Fibroblast of pulmonary artery (primary cell): Measurements from ENCODE around the gene MMP27.

ENCODE experiments used
- DNase-seq: peaks from one replicate; pipeline ENCODE4 v3.0.0-alpha.2; 2010; ENCODE audit warnings: low read depth
- H3K4me3 ChIP-seq: replicated peaks from 2 replicates; pipeline ENCODE4 v1.5.1; 2011; ENCODE audit warnings: low read depth, mild to moderate bottlenecking, control low read depth, low read length, moderate library complexity
- TF ChIP-seq, protein P1 (sequence below): IDR thresholded peaks from 2 replicates; pipeline ENCODE4 v1.5.1; 2011; ENCODE audit warnings: mild to moderate bottlenecking, control low read depth, low read length, inconsistent platforms; ENCODE audit errors: missing control alignments

Gene MMP27

DNA sequence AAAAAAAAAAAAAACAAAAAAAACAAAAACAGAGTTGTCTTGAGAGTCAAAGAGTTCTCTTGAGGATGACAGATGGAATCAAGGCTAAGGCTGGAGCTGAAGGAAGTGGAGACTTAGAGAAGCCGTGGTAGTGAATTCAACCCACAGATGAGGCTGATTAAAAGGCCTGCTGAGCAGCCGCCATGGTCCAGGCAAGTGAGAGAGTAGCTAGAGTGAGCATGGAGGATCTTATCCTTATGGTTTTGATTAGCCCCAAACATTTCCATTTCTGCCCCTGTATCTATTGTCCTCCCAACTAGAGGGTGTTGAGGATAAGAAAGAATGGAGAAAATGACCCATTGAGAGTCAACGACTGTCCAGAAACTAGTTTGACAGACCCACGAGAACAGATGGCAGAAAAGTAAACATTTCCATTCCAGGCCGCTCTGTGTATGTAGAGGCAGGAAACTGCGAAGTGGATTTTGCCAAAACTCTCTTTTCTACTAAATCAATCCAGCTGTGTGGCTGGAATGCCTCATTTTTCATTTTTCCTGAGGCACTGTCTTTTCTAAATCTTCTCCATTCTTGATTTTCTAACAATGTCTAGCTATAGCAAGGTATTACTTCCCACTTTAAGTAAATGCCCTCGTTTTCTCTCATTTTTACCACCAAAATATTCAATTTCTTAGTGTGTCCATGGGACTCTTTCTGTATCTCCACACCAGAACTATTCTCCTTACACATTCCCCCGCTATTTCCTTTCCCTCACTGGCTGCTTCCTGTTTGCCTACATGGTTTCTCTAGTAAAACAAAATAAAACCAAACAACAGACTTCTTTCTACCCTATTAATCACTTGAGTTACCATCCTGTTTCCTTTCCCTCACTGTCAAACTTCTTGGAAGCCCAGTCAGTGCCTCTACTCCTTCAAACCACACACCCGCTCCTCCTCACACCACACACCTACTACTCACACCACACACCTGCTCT, 24.6 kb upstream of the MMP27 start:
- peak; percentile 16 for DNase-seq
- TF ChIP-seq, protein P1, sequence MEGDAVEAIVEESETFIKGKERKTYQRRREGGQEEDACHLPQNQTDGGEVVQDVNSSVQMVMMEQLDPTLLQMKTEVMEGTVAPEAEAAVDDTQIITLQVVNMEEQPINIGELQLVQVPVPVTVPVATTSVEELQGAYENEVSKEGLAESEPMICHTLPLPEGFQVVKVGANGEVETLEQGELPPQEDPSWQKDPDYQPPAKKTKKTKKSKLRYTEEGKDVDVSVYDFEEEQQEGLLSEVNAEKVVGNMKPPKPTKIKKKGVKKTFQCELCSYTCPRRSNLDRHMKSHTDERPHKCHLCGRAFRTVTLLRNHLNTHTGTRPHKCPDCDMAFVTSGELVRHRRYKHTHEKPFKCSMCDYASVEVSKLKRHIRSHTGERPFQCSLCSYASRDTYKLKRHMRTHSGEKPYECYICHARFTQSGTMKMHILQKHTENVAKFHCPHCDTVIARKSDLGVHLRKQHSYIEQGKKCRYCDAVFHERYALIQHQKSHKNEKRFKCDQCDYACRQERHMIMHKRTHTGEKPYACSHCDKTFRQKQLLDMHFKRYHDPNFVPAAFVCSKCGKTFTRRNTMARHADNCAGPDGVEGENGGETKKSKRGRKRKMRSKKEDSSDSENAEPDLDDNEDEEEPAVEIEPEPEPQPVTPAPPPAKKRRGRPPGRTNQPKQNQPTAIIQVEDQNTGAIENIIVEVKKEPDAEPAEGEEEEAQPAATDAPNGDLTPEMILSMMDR: no peak
- no peak overlapping the region for H3K4me3 ChIP-seq

DNA sequence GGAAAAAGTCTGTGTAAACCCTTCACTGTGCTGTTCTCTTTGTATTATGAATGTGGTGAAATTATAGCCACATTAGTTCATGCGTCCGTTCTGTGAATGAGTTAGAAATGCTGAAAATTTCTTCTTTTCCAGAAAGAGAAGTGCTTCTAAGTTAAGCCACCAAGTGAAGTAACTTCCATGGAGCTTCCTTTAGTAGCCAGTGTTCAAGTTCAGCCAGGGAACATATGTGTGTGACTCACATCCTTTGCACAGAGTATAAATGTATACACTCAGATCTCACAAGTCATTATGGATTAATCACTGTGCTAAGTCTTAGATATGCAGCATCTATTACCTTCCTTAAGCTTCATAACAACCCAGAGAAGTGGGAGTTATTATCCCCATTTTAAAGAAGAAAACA, 22.3 kb upstream of the MMP27 start:
- H3K4me3 ChIP-seq: no peak overlapping the region
- TF ChIP-seq, protein P1: no peak
- DNase-seq: peak; percentile 40

DNA sequence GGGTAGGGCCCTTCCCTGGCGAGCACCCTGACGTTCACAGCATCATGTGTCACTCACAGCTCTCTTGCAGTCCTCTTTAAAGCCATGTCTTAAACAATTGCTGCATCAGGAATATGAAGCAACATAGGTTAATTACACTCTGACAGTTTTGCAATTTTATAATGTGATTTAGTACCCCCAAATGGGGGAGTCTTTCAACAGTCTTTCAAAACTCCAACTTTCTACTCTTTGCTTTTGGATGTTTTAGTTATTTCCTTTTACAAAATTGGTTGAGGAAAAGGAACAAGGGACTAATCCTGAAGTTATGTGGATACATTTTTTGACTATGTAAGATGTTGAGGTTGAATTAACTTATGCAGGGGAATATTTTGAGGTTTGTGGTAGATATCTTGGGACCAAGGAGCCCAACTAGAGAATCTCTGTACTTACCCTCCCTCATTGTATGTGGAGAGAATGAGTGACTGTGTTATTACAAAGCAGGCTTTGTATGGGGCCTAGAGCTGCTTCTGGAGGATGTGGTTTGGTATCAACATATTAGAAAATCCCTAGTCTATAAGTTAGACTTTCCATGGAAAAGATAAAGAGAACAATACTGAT, 19.4 kb upstream of the MMP27 start, which contains the start of gene MMP8:
Gene MMP8, minus strand, starts transcription at position 51 of the 597 bp plus-strand sequence. CDS start 99 bp downstream, outside the sequence.
- TF ChIP-seq, protein P1: no peak
- DNase-seq: peak; percentile 11
- H3K4me3 ChIP-seq: no peak within 1 kb of the TSS

DNA sequence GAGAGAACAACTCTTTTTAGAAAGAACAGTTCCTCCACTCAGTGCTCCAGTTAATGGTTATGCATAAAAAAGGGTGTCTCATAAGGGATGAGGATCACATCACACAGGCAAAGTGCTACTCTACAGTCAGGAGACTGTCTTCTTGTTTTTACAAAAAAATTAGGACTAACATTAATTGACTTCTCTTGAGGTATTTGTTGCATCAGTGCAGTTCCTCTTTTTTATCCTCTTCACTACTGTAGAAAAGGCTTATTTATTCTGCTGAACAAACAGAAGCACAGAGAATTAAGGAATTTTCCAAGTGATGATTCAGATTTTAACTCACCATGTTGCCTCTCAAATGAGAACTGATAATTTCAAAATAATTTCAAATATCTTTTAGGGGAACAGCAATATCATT, 17.3 kb upstream of the MMP27 start:
- H3K4me3 ChIP-seq: no peak overlapping the region
- DNase-seq: no peak
- TF ChIP-seq, protein P1: no peak

DNA sequence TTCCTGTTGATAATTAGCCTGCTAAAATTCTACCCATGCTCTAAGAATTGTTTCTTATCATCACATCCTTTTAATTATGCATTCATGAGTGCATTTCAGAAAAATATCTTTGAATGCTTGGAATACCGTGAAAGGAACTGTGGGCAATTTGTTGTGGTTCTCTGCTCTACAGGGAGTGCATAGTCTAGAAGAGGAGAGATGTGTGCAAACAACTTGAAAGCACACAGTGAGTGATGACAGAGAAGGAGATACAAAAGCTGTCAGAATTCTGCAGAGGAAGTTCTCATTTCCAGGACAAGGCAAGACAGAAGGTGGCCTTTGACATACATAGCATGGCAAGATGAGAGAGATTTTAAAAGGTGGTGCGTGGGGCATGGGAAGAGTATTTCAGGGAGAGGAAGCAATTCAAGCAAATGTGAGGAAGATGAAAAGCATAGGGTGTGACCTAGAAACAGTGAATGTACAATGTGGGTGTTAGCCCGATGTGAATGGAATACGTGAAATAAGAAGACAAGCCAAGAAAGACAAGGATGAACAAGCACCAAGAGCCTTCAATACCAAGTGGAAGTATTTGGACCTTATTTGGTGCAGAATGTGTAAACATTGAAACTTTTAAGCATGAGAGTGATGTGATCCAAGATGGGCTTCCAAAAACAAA, 14.2 kb upstream of the MMP27 start:
- no peak for DNase-seq
- TF ChIP-seq, protein P1: no peak

DNA sequence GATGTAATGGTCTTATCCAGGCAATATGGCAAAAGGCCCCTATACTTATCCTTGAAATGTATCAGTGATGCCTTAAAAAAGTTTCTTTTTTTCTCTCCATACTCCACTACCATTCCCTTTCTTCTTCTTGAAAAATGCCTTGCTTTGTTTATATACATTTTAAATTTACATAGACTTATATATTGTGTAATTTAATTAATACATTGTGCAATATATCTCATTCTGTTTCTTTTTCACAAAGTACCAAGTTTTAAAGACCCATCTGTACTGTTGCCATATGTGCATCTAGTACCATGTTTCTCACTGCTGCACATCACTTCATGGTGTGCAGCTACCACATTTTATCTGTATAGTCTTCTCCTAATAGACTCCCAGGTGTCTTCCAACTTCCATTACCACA, 11.7 kb upstream of the MMP27 start:
- DNase-seq: no peak
- no peak overlapping the region for H3K4me3 ChIP-seq
- TF ChIP-seq, protein P1: no peak

More for the DNA sequence above, 14.2 kb upstream of the MMP27 start:
- no peak overlapping the region for H3K4me3 ChIP-seq
